GM19025 (cell line): ENCODE measurements around the gene MCC.
"Not testable (repeated sequence)": the region's sequence is repeated elsewhere in the genome, so short reads cannot be mapped to it uniquely, and the experiment has no call there.

Experiments used
- ATAC-seq: cut with Tn5 transposase; IDR thresholded peaks from one replicate; pipeline ENCODE4 v1.9.1; 2021; ENCODE audit warnings: mild to moderate bottlenecking, low read depth, moderate library complexity; ENCODE audit not compliant: unreplicated experiment

The MCC gene

DNA sequence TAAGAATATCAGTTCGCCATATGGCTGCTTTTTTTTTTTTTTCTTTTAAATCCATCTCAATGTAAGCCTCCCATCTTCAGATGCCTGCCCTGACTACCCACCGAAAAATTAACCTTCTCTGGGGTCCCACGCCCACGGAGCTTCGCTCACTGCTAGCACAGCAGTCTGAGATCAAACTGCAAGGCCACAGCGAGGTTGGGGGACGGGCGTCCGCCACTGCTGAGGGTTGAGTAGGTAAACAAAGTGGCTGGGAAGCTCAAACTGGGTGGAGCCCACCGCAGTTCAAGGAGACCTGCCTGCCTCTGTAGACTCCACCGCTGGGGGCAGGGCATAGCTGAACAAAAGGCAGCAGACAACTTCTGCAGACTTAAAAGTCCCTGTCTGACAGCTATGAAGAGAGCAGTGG lies 414.6 kb downstream of the MCC start:
- ATAC-seq, result not testable (repeated sequence)

- ATAC-seq, result no peak
Measured at GRCh38 chr5:113071401-113071800, 416.9 kb downstream of the MCC start.

DNA sequence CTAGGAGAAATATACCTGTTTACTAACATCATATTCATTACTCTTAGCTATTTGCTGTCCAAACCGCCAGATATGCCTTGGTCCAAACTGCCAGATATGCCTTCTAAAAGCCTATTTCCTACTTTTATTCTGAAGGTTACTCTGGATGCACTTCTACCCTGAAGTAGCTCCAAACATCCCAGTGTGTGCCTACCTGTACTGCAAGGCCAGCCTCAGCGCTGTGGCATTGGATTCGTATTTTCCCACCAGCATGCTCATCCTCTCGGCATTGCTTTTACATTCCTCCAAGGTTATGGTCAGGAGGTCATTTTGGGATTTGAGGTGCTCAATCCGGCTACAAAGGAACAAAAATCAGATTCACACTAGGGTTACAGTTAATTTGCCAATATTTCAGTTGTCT lies 417.4 kb downstream of the MCC start:
- ATAC-seq, result no peak

DNA sequence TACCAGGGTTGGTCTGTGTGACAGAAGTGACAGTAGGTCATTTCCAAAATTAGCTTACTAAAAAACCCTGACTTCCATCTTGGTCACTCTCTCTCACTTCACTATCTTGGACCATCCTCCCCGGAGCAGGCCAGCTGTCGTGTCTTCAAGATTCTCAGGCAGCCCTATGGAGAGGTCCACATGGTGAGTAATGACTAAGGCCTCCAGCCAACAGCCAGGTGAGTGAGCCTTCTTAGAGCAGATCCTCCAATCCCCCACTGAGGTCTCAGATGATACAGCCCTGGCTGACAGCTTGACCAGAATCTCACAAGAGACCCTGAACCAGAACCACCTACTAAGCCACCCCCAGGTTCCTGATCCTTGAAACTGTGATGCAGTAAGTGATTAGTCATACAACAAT lies 419.7 kb downstream of the MCC start:
- ATAC-seq, result no peak

DNA sequence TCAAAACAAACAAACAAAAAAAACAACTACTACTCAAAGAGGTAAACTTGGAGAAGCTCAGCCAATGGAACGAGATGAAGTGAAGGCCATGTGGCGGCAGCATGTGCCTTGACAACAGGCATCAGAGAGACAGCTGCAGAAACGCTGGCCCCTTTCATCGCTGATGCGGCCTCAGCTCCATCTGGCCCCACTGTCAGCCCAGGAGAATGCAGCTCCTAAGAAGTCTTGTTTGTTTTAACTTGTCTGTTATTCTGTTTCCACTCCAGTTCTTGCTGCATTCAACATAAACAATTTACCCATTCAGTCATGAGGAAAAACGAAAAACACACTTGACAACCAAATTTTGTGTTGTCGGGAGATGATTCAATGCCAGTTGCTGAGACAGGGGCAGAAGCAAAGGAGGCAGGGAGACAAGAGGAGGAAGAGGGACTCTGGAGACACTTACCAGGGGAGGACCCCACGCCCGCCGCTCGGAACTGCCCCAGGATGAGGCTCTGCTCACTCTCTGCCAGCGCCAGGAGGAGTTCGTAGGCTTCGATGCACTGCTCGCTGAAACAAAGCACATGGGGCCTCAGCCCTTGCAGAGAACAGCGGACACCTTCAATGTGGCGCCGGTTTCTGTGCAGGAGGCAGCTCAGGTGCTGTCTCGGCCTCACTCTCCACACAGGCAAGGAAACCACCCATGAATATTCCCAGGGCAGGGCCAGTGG lies 420.5 kb downstream of the MCC start:
- no peak for ATAC-seq

DNA sequence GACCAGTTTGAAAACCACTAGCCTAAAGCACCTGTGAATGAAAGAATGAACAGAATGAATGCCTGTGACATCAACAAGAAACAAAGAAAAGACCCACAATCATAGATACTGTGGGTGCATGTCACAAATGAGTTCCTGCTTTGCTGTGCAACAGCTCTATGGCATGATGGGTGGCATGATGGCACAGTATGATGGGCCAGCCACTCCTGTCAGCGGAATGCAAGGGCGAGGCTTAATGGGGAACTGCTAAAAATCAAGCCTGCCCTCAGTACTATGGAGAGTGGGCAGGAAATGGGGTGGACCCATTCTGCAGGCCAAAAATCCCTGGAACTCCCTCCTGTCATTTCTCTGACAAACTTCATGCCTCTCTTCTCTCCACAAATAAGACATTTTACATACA lies 422.6 kb downstream of the MCC start:
- ATAC-seq, result no peak

- ATAC-seq, result no peak
Measured at GRCh38 chr5:113064806-113065205, 423.4 kb downstream of the MCC start.

DNA sequence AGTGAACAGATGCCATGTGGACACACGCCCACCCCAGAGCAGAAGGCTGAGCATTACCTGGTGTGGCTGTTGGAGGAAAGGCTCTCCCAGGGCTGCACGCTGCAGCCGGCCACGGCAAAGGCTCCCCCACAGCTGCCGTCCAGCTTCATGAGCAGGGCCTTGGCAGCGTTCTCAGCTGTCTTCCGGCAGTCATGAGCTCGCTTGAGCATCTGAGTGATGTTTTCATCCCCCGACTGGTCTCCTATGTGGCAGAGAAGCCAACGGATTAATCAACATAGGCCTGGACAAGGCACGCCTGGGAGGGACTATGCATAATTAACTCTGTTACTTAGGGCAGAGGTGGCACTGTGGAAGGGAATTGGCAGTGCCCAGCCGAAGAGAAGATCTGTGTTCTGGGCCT lies 424.3 kb downstream of the MCC start:
- no peak for ATAC-seq

GRCh38 chr5:113062869-113063508 lies 425.3 kb downstream of the MCC start:
- ATAC-seq, result no peak

DNA sequence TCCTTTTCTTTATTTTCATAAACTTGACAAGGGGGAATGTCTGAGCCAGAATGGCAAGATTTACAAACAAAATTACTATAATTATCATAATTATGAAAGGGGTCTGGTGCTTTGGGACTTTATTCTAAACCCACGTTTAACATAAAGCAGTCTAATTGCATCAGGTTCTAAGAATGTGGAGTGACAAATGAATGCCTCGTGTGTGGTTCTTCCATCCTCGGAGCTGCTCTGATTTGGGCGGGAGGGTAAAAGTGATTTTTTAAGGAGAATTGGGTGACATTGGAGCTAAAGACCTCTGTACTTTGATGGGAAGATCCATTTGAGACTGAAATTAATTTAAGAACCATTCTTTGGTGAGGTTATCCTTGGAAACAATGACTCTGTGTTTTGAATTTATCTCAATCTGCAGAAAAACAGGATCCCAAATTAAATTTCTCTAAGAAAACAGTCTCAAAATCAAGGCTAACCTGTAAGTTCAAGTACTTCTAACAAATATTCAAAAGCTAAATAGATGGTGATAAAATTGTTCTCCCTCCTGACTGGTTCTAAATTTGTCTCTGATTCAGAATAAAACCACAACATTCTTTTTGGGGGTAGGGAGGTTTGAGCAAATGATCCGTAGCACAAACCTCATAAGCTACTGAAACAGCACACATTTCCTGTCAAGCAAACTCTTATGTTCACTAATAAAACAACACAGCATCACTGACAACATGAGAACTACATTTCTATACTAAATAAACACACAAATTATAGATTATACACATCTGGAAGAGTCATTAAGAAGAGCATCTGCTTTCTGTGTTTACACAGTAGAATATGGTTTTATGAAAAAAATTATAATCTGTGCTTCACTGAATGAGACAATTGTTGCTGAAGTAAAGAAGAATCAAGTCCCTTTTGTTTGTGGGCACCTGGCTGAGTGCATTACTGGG lies 426.1 kb downstream of the MCC start:
- ATAC-seq, result no peak

GRCh38 chr5:113060408-113061025 lies 427.7 kb downstream of the MCC start:
- ATAC-seq, result no peak

GRCh38 chr5:113059232-113060040 lies 428.8 kb downstream of the MCC start:
- ATAC-seq, result no peak

- ATAC-seq, result no peak
Measured at GRCh38 chr5:113058706-113059226, 429.5 kb downstream of the MCC start.

GRCh38 chr5:113058269-113058668 lies 430.0 kb downstream of the MCC start:
- ATAC-seq, result no peak

DNA sequence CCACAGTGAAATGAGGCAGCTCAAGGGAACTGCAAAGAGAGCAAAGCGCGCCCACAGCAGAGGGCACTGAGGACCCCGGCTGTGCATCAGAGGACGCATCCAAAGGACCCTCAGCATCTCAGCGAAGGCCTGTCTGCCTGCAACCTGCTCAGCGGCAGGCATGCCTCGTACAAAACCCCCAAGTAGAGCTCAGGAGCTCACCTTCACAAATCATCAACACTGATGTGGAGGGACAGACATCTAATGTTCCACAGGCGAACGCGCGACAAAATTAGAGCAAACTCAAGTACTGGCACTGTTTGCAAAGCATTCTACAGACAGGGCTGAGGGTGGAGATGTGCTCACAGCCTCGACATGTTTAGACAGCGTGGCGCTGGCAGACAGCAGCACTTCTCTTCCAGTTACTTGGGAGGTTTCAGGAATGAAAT lies 430.7 kb downstream of the MCC start:
- no peak for ATAC-seq

GRCh38 chr5:113056988-113057387 lies 431.3 kb downstream of the MCC start:
- ATAC-seq, result no peak

GRCh38 chr5:113054899-113055298 lies 433.4 kb downstream of the MCC start:
- no peak for ATAC-seq

GRCh38 chr5:113053511-113053995 lies 434.7 kb downstream of the MCC start:
- no peak for ATAC-seq

DNA sequence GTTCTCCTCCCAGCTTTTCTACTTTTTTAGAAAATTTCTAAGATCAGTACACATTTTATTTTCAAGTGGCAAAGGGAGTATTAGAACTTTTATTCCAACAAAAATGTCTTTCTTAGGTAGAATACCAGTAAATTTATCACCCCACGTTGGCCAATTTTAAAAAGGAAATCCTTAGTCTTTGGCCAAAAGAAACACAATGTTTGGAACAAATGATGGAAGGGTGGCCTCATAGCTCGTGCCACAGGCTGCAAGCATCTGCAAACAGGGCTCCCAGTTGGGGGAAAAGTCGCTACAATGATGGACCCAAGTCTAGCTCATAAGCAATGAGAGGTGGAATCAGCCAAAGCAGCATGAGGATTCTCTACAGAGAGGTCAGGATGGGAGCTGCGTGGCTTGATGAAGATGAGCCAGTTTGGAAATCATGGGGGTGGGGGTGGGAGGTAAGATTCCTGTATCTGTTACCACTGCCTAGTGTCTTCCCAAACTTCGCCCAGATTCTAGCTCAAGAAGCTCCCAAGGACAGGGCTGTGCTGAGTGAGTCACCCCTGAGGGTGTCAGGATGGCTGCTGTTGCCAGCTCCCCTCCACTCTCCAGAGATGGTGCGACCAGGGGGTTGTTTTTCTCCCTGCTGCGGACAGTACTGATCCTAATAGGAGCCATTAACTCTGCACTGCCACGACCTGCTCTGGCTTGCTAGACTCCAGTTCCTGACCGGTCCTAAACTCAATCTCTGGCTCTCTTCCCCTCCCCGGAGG lies 436.0 kb downstream of the MCC start:
- no peak for ATAC-seq
